HG03139 (cell line): Measurements from ENCODE around the gene TUBB.

Source experiments
- ATAC-seq: cut with Tn5 transposase; IDR thresholded peaks from one replicate; pipeline ENCODE4 v1.9.1; 2021; ENCODE audit not compliant: unreplicated experiment

The TUBB gene

DNA sequence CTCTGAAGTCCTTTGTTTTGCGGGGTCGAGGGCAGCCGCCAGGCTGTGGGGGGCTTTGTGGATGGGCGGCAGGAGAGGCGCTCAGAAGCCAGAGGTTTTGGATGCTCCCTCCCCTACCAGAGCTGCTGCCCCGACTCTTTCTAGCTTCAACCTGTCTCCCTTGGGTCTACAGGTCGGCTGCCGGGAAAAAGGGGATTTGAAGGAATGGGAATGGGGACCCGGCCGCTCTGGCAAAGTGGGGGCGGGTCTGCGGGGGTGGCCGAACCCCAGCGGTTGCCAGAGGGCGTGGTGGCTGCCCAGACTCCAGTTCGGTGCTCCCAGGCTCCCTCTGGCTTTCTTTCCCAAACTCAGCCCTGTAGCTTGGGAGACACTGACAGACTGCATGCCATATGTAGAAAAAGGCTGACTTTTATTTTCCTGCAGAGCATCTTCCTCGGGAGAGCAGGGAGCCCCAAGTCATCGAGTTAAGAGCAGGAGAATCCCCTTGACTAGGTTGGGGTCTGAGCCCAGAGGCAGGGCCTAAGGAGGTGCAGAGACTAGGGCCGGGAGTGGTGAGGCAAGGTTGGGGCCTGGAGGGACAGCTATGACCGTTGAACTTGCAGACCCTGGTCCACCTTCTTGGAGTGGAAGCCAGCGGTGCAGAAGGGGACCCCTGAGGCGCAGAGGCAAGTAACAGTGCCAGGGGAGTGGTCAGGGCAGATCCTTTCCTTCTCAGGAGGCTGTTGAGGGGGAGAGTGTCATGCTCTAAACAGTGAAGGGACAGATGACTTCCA lies 32.3 kb upstream of the TUBB start:
- ATAC-seq, result no peak

DNA sequence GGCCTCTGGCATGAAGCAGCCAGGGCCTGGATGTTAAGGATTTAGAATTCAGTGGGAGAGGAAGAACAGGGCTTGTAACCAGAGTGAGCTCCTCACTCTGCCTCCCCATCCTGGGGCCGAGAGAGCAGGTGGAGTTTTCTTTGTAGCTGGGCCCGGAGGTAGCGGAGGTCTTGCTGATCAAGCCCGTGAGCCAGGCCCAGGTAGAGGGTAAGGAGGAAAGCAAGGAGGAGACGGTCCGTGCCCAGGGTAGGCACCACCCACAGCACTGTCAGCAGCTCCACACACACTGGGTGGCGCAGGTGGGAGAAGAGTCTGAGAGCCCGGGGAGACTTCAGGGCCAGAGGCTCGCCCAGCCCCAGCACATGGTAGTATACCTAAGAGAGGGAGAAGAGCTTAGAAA lies 31.6 kb upstream of the TUBB start:
- ATAC-seq, result no peak

GRCh38 chr6:30689022-30689865 lies 30.9 kb upstream of the TUBB start:
- no peak for ATAC-seq

GRCh38 chr6:30689985-30690384 lies 30.2 kb upstream of the TUBB start:
- ATAC-seq, result no peak

DNA sequence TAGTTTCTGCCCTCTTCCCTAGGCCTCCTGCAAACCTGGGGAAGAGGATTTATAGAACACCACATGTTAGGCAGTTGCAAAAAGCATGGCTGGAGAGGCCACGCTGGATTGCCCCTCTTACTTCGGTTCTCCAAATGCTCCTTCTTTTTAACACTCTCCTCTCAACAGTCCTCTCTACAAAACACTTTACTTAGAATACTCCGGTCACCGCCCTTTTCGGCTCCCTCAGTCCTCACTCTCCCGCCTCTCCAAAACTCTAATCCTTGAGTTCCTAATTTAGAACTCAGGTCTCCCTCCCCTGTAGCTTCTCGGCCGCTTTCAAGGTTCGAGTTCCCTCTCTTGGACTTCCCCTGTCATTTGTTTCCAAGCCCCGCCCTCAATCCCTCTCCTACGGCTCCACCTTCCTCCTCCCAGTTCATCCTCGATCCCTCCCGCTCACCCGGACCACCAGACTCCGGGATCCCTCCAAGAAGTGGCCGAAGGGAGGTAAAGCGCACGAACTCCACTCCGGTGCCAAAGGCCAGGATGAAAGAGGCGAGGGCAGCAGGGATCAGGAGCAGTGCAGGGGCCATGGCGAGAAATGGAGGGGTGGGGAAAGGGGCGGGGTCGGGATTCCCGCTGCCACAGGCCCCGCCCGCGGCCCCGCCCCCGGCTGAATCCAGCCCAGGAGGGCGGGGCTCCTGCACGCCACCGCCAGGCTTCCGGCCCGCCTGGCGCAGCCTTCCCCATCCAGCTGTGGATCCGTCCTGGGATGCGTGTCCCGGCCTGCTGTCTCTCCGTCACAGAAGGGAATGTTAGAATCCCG lies 29.5 kb upstream of the TUBB start, which contains the start of gene NRM:
NRM (minus strand) TSS at position 582 of the 805 bp plus-strand sequence; CDS start at position 572, 10 bp downstream.
- peak; percentile 26 for ATAC-seq

DNA sequence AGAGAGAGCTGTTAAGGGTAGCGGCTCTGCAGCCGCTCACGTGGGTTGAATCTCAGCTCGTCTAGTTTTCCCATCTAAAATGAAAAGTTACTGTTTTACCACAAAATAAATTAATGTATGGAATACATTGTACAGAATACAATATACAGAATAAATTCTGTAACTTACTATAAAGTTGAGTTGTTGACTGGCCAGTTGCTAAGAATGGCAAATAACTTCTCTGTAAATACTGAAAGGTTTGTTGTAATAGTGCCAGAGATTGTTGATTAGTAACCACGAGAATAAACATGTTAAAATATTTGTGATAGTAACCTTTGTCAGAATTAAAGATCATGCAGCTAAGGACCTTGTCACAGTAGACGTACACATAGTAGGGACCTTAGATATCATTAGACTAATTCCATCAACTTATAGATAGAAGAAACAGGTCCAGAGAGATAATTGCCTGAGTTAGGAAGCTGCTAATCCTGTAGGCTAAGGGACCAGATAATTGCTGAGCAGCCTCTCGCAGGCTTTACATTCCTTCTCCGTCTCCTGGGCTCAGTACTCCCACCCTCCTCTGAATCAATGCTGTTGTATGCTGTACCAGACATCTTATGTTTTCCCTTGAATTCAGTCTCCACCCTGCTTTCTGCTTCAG lies 28.8 kb upstream of the TUBB start:
- ATAC-seq, result no peak

DNA sequence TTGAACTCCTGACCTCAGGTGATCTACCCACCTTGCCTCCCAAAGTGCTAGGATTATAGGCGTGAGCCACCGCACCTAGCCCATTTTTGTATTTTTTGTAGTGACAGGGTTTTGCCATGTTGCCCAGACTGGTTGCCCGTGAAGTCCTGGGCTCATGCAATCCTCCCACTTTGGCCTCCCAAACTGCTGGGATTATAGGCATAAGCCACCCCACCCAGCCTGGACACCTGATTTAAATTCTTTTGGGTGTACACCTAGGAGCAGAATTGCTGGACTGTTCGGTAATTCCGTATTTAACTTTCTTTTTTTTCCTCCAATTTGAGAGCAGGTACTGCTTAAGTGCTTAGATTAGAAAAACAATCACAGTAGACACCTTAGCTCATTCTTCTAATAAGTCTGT lies 23.7 kb upstream of the TUBB start:
- ATAC-seq, result no peak

DNA sequence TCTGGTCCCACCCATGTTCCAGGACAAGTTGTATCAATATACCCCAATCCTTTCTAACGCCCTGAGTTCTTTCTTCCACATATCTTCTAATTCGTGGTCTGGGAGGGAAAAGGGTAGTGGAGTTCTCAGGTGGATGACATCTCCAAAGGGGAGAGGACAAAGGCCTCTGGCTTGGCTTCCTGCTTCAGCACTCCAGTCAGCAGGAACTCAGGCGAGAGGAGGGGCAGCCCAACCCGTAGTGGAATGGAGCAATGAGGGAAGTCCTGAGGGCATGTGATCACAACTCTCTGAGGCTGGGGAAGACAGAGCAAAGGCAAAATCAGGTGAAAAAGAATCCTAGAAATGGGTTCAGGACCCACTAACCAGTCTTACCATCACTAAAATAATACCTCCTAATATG lies 19.8 kb upstream of the TUBB start:
- no peak for ATAC-seq

GRCh38 chr6:30703011-30703410 lies 17.1 kb upstream of the TUBB start:
- no peak for ATAC-seq

GRCh38 chr6:30703821-30704220 lies 16.3 kb upstream of the TUBB start:
- ATAC-seq, result no peak

DNA sequence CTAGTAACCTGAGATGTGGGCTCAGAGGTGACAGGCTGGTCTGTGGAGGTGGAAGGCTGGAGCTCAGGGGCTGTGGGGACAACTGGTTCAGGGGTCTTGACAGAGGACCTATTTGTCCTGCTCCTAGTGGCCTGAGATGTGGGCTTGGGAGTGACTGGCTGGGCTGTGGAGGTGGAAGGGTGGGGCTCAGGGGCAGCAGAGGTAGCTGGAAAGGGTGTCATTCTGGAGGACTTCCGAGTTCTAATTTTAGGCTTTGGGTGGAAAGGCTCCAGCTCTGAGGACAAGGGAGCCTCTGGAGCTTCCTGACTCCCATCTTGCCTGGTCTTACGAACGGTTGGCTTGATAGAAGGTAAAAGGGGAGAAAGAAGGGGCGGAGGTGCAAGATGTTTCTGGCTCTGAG lies 14.5 kb upstream of the TUBB start:
- no peak for ATAC-seq

- ATAC-seq, result no peak
Observed at GRCh38 chr6:30707281-30707850, 12.8 kb upstream of the TUBB start.

DNA sequence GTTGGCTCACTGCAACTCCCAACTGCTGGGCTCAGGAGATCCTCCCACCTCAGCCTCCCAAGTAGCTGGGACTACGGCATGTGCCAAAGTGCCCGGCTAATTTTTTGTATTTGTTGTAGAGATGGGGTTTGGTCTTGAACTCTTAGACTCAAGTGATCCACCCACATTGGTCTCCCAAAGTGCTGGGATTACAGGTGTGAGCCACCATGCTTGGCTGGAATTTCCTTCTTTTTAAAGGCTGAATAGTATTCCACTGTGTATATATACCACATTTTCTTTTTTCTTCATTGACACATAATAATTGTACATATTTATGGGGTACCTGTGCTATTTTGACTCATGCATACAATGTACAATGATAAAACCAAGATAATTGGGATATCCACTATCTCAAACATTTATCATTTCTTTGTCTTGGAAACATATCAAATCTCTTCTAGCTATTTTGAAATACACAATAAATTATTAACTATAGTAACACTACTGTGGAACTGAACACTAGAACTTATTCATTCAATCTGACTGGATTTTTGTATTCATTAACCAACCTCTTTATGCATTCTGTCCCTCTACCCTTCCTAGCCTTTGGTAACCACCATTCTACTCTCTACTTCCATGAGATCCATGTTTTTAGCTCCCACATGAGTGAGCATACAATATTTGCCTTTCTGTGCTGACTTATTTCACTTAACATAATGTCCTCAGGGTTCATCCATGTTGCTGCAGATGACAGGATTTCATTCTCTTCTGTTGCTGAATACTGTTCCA lies 10.9 kb upstream of the TUBB start:
- no peak for ATAC-seq

DNA sequence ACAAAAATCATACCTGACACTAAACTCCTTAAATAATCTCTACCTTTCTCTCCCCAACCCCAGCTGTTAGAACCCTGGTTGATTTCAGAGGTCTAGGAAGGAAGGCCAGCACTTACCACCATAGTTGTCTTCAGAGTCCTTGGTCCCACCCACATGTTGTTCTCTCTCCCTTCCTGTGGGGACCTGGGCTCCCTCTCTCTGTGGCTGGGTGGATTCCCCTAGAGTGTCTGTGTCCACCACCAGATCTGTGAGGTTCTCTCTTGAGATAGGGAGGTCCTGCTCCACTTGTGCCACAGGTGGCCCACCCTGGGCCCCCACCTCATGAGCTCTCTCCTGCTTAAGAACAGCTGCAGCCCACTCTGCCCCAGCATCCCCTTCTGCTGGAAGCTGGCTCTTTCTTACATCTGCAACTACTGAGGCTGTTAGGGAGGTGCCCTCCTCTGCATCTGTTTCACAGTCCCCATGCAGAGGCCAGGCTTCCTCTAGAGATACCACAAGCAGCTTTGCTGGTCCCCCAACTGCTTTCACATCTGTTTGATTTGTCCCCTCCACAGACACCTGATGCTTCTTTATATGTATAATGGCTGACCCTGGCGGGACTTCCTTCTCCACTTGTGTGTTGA lies 8.3 kb upstream of the TUBB start:
- no peak for ATAC-seq

DNA sequence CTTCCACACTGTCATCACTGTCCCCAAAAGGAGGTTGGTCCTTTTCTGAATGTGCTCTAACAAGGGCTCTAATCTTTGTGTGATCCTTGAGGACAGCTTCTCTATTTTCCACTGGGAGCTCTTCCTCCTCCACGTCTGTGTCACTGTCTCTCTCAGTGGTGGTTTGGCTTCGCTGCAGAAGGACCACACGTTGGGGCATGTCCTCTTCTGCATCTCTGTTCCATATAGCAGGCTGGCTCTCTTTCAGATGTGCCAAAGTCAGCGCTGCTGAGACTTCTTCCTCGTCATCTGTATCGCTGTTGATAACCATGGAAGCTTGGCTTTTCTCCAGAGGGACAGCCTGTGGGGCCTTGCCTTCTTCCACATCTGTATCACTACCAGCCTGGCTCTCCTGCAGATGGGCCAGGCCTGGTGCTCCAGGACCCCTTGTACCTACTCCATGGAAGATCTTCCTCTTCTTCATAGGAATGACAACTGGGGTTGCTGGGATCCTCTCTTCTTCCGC lies 7.7 kb upstream of the TUBB start:
- no peak for ATAC-seq

DNA sequence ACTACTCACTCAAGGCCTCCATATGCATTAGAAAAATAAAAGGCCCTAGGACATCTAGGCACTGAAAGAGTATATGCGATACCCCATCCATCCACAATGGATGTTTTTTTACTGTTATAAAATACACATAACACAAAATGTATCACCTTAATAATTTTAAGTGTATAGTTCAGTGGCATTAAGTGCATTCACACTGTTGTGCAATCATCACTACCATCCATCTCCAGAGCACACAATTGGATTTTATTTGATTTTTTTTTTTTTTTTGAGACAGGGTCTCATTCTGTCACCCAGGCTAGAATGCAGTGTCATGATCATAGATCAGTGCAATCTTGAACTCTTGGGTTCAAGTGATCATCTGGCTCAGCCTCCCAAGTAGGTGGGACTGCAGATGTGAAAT lies 5.9 kb upstream of the TUBB start:
- ATAC-seq, result no peak

DNA sequence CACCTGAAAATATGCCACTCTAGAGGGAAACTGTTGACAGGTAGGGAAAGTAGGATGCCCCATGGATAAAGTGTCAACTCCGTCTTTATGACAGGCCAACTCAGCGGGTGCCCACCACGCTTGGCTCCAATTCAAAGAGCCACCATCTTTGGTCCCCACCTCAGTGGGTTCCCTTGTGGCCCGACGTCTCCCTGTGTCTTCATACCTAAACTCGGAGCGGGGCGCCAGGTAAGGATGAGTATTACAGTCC lies 3.3 kb upstream of the TUBB start:
- ATAC-seq, result no peak

- peak; percentile 58 for ATAC-seq
Observed at GRCh38 chr6:30717129-30717844, 2.9 kb upstream of the TUBB start, which contains the start of gene MDC1. Gene MDC1, minus strand, starts transcription at chr6:30717281. Its CDS starts 2,106 bp downstream, at chr6:30715175.
